ENCODE data around the gene SMPD2.

GRCh38 chr6:109420751-109421150 lies 19.8 kb upstream of the SMPD2 start:
- no peak for TF ChIP-seq CTCF (IDR thresholded peaks at IDR 0.05; ENCODE audit: low read length)
- no peak for TF ChIP-seq EZH2 (IDR thresholded peaks at IDR 0.05; ENCODE audit: borderline replicate concordance, low read length)
